ENCODE measurements around the gene CTIF. TPM values are rescaled to one million over a fixed set of nuclear protein-coding genes. Genes with fewer than 3 reads are reported as not detected.

The CTIF gene
- polyA plus RNA-seq, 1 experiment = 40.2 TPM

DNA sequence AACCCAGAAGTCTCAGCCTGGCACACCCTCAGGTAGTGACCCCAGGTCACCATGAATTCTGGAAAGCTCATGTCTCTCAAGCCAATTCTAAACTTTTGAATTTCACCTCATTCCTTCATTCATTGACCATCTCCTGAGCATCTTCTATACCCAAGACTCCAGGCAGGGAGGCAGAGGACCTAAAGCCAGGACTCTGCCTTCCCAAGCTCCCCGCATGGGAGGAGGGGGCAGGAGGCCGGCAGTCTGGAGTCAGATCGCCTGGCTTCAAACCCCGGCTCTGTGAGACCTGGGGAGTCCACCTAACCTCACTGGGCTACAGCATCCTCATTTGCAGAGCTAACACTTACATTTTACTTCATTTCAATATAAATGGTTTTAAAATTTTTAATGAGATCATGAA, 352.9 kb downstream of the CTIF start:
- TF ChIP-seq, protein P1, sequence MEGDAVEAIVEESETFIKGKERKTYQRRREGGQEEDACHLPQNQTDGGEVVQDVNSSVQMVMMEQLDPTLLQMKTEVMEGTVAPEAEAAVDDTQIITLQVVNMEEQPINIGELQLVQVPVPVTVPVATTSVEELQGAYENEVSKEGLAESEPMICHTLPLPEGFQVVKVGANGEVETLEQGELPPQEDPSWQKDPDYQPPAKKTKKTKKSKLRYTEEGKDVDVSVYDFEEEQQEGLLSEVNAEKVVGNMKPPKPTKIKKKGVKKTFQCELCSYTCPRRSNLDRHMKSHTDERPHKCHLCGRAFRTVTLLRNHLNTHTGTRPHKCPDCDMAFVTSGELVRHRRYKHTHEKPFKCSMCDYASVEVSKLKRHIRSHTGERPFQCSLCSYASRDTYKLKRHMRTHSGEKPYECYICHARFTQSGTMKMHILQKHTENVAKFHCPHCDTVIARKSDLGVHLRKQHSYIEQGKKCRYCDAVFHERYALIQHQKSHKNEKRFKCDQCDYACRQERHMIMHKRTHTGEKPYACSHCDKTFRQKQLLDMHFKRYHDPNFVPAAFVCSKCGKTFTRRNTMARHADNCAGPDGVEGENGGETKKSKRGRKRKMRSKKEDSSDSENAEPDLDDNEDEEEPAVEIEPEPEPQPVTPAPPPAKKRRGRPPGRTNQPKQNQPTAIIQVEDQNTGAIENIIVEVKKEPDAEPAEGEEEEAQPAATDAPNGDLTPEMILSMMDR (IDR thresholded peaks at IDR 0.05; ENCODE audit: low read depth, low read length) = no peak
- no peak for DNase-seq (ENCODE audit: low read depth, low spot score)
- Histone ChIP-seq H3K27me3 (ENCODE audit: control insufficient read depth, insufficient read depth, low read length) (no peaks in the 10 kb centered on the region), H3K27ac (ENCODE audit: low read depth, low read length) (no peak overlapping the region), H3K4me3 (ENCODE audit: low read depth, low read length) (no peak overlapping the region), H3K9me3 (ENCODE audit: control insufficient read depth, insufficient read depth, low read length) (no peaks in the 10 kb centered on the region; the same call in 1 of the 2 replicates)
- CTCF ChIA-PET = no interaction called here
- POLR2A ChIA-PET = no interaction called here

DNA sequence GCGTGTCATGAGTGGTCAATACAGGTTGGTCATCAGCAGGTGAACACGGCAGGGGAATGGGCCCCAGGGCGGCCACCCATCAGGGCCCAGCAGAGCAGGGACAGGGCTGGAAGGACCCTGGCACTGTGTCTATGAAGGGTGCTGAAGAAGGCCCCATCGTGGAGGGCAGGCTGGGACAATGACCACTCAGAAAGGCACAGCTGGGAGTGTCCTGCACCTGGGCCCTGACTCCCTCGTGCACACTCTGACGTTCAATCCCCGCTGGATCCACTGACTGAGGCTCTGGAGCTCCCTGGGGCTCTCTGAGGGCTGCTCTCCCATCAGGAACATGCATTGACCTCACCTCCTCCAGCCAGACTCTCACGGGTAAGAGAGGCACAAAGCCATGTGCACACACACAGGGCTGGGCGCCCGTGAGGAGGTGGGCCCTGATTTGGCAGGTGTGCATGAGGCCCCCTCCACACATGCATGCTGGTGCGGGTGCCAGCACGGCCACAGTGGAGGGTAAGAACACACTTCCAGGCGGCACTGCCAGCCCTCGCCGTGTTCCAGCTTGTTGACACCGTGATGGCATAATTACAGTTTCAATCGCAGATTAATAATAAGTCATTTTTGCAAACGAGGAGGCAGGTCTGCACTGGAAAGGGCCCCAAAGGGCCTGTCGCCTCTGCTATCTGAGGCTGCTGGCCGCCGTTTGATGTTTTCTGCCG, 353.5 kb downstream of the CTIF start:
- DNase-seq (ENCODE audit: low read depth, low spot score) = no peak
- POLR2A ChIA-PET = no interaction called here
- CTCF ChIA-PET = no interaction called here

DNA sequence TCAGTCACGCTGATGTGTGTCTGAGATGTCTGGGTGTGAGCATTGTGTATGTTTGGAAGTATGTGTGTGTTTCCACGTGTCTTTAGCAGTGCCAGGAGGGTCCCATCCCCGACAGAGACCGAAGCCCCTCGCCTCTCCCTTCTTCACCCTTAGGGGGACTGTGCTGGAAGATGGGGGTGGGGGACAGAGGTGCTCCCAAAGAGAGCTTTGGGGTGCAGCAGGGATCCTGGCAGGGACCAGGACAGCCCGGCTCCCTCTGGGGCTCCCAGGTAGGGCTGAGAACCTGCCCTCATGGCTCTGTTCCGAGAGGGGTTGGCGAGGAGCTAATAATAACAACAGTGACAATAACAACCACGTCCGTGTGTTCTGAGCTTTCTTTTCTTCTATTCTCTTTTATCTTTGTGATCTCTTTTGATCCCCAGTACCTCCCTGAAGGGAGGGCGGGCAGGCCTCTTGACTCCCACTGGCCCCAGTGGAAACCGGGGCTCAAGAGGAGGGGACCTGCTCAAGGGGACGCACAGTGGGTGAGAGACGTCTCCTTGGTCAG, 354.3 kb downstream of the CTIF start:
- POLR2A ChIA-PET = no interaction called here
- Histone ChIP-seq H3K9me3 (ENCODE audit: control insufficient read depth, insufficient read depth, low read length) (no peaks in the 10 kb centered on the region; the same call in 1 of the 2 replicates), H3K4me3 (ENCODE audit: low read depth, low read length) (no peak overlapping the region), H3K27ac (ENCODE audit: low read depth, low read length) (no peak overlapping the region), H3K27me3 (ENCODE audit: control insufficient read depth, insufficient read depth, low read length) (no peaks in the 10 kb centered on the region)
- no peak for DNase-seq (ENCODE audit: low read depth, low spot score)
- TF ChIP-seq, protein P1 (IDR thresholded peaks at IDR 0.05; ENCODE audit: low read depth, low read length) = no peak
- CTCF ChIA-PET = interaction anchor here (0.6 kb wide), 1 partner anchor 60 kb away, joined by 3 read pairs; no protein-coding TSS in a partner anchor

More for the DNA sequence above, 353.5 kb downstream of the CTIF start:
- Histone ChIP-seq H3K9me3 (ENCODE audit: control insufficient read depth, insufficient read depth, low read length) (no peaks in the 10 kb centered on the region; the same call in 1 of the 2 replicates), H3K4me3 (ENCODE audit: low read depth, low read length) (no peak overlapping the region), H3K27me3 (ENCODE audit: control insufficient read depth, insufficient read depth, low read length) (no peaks in the 10 kb centered on the region), H3K27ac (ENCODE audit: low read depth, low read length) (no peak overlapping the region)
- TF ChIP-seq, protein P1 (IDR thresholded peaks at IDR 0.05; ENCODE audit: low read depth, low read length) = no peak

DNA sequence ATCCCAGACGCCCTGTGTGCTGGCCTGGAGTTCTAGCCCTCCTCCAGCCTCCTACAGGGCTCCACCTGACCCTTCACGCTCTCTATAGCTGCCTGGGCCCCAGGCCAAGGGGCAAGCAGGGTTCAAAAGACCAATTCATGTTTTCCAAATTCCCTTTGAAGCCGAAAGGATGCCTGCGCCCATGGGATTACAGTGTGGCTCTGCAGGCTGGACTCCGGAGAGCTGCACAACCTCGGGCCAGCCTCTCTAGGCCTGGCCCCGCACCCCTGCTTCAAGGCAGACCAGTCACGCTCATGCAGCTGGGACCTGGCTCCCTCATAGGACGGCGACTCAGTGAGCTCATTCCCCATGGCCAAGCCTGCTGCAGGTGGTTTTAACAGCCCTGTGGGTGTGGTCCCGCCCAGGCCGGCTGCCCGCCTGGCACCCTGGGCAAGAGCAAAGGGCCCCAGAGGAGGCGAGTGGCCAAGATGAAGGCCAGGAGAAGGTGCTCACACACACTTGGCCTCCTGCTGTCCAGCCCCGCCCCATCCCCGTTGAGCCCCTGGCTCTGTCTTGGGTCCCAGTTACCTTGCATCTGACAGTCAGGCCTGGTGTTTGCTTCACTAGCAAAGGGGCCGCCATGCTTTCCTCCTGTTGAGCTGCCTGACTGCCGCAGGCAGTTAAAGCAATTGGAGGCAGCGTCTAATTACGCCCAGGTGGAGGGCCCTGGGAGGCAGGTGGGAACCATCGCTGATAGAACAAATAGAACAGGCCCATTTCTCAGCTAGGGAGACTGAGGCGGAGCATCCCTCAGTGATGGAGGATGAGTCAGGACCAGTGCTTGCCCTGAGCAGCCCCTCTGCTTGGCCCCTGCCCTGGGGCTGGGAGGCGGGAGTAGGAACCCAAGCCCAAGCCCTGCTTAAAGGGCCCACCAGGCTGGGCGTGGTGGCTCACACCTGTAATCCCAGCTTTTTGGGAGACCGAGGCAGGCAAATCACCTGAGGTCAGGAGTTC, 355.1 kb downstream of the CTIF start:
- ChIA-PET POLR2A (no interaction called here), CTCF (interaction anchor here (0.6 kb wide), 1 partner anchor 59 kb away, joined by 3 read pairs; no protein-coding TSS in a partner anchor)
- Histone ChIP-seq H3K4me3 (ENCODE audit: low read depth, low read length) (no peak overlapping the region), H3K9me3 (ENCODE audit: control insufficient read depth, insufficient read depth, low read length) (no peaks in the 10 kb centered on the region; the same call in 1 of the 2 replicates), H3K27me3 (ENCODE audit: control insufficient read depth, insufficient read depth, low read length) (no peaks in the 10 kb centered on the region), H3K27ac (ENCODE audit: low read depth, low read length) (no peak overlapping the region)
- no peak for DNase-seq (ENCODE audit: low read depth, low spot score)
- TF ChIP-seq, protein P1 (IDR thresholded peaks at IDR 0.05; ENCODE audit: low read depth, low read length) = no peak

All from AG04450 (cell line).